Activated CD4-positive, alpha-beta T cell treated with anti-CD3 and anti-CD28 coated beads for 4 hours (primary cell): ENCODE measurements around the gene GNAQ.

Source experiments
- DNase-seq, 2 donors: peaks; one replicate each; pipeline ENCODE4 v3.0.0-alpha.2; 2020

Gene GNAQ

GRCh38 chr9:77833561-77834429 is 197.8 kb downstream of the GNAQ start:
- DNase-seq = no peak

GRCh38 chr9:77832639-77833038 is 199.0 kb downstream of the GNAQ start:
- no peak for DNase-seq

- DNase-seq = no peak
Observed at GRCh38 chr9:77831781-77832180, 199.8 kb downstream of the GNAQ start.

GRCh38 chr9:77830618-77831285 is 200.9 kb downstream of the GNAQ start:
- DNase-seq = no peak

- DNase-seq = no peak
Observed at GRCh38 chr9:77829420-77829819, 202.2 kb downstream of the GNAQ start.

- no peak for DNase-seq
Observed at GRCh38 chr9:77827104-77827784, 204.4 kb downstream of the GNAQ start.

- DNase-seq = no peak
Observed at GRCh38 chr9:77826621-77827020, 205.0 kb downstream of the GNAQ start.

GRCh38 chr9:77826116-77826515 is 205.5 kb downstream of the GNAQ start:
- DNase-seq = no peak

GRCh38 chr9:77825361-77825760 is 206.2 kb downstream of the GNAQ start:
- DNase-seq = no peak

GRCh38 chr9:77820293-77820954 is 211.2 kb downstream of the GNAQ start:
- DNase-seq = no peak

- DNase-seq = no peak
Observed at GRCh38 chr9:77819657-77820056, 212.0 kb downstream of the GNAQ start.

GRCh38 chr9:77817590-77818311 is 213.9 kb downstream of the GNAQ start:
- DNase-seq = no peak

GRCh38 chr9:77816641-77817341 is 214.8 kb downstream of the GNAQ start:
- DNase-seq = no peak

- DNase-seq = no peak
Observed at GRCh38 chr9:77815260-77815659, 216.4 kb downstream of the GNAQ start.

- no peak for DNase-seq
Observed at GRCh38 chr9:77811832-77812231, 219.8 kb downstream of the GNAQ start.

- no peak for DNase-seq
Observed at GRCh38 chr9:77810637-77811119, 220.9 kb downstream of the GNAQ start.

GRCh38 chr9:77810047-77810446 is 221.6 kb downstream of the GNAQ start:
- no peak for DNase-seq

GRCh38 chr9:77809552-77809951 is 222.1 kb downstream of the GNAQ start:
- DNase-seq = no peak

- no peak for DNase-seq
Observed at GRCh38 chr9:77808751-77809081, 222.9 kb downstream of the GNAQ start.

- no peak for DNase-seq
Observed at GRCh38 chr9:77807846-77808750, 223.5 kb downstream of the GNAQ start.

GRCh38 chr9:77807281-77807683 is 224.3 kb downstream of the GNAQ start:
- no peak for DNase-seq
